Psoas muscle (tissue), 8 donors: ENCODE results near the gene TSPO2. TPM values are rescaled to one million over a fixed set of nuclear protein-coding genes. Genes with fewer than 3 reads are reported as not detected.
"Not testable (repeated sequence)": the region's sequence is repeated elsewhere in the genome, so short reads cannot be mapped to it uniquely, and the experiment has no call there.

Experiments
- ATAC-seq, 4 donors: fragments of 200-7000 bp; cut with Tn5 transposase; one replicate each; pipeline ENCODE4 v1.9.1; 2020; ENCODE audit warnings: moderate library complexity in 3 of 4, mild to moderate bottlenecking in 2 of 4
- DNase-seq, 2 donors: peaks; one replicate each; pipeline ENCODE4 v3.0.0-alpha.2; 2020
- H3K27ac ChIP-seq: fragments of 200-600 bp; one replicate; pipeline ENCODE4 v1.8.0; 2022
- H3K27me3 ChIP-seq, 3 donors: fragments of 200-600 bp in 1 of 3; one replicate each; pipeline versions ENCODE4 v1.6.1 to v1.8.0; 2013 to 2022; ENCODE audit warnings: low read length in 2 of 3, mild to moderate bottlenecking in 2 of 3, moderate library complexity in 1 of 3; ENCODE audit not compliant: insufficient read depth in 3 of 3
- H3K36me3 ChIP-seq, 2 donors: fragments of 200-600 bp in 1 of 2; one replicate each; pipeline versions ENCODE4 v1.6.1 to v1.8.0; 2013 to 2022; ENCODE audit warnings: low read depth in 1 of 2, mild to moderate bottlenecking in 1 of 2, moderate library complexity in 1 of 2; ENCODE audit not compliant: insufficient read depth in 1 of 2
- H3K4me1 ChIP-seq: fragments of 200-600 bp; one replicate; pipeline ENCODE4 v1.8.0; 2022
- H3K4me3 ChIP-seq: fragments of 200-600 bp; one replicate; pipeline ENCODE4 v1.8.0; 2022; ENCODE audit warnings: mild to moderate bottlenecking
- H3K9me3 ChIP-seq: fragments of 200-600 bp; one replicate; pipeline ENCODE4 v1.8.0; 2022
- WGBS, 3 donors: extraction: QIAGEN DNeasy Blood & Tissue Kit; methylation state at CpG; one replicate each; pipeline versions ENCODE4 v1.1.6 to v1.1.7; 2013; 5-methylcytosine and 5-hydroxymethylcytosine counted together
- intact Hi-C, 2 donors: fragments of 100-400 bp; cut with DNase I; formaldehyde crosslinking; loops; one replicate each; pipeline versions ENCODE4 v1.11.0 to v1.14.2; 2022
- polyA plus RNA-seq, 3 donors: library from polyadenylated mRNA; stranded (reverse); fragments of 200-250 nt; gene quantifications; one replicate each; pipeline ENCODE4 v1.2.3, GENCODE V29; 2013
- total RNA-seq, 4 donors: library from RNA; stranded (reverse); fragmentation: NEBNext Ultra II Directional in 2 of 4; extraction: Animal tissue kit (Norgen Biotek cat#: 25700) in 2 of 4; gene quantifications; one replicate each; pipeline versions ENCODE4 v1.2.1 to v1.2.4, GENCODE V29; 2021 to 2023
- TF ChIP-seq, protein P1 (sequence below): fragments of 200-600 bp; IDR thresholded peaks from one replicate; pipeline ENCODE4 v1.8.0; 2022; ENCODE audit warnings: antibody characterized with exemption
- donor health status: healthy with polysubstance abuse.
- donor health status: DM: no; HTN: no; CAD: no; lungs with moderate emphysema.
- donor health status: Bipolar disorder and iron deficiency.
- donor health status: healthy.
- donor health status: DM: yes; HTN: yes; CAD: no.
- donor health status: DM: no; HTN: no; CAD: no.
- donor health status: DM: no; HTN: no; CAD: no.
- donor health status: DM: yes; HTN: yes; CAD: no.

The TSPO2 gene
- total and polyA plus RNA-seq, 7 donors: 0.27 TPM; not detected in 6

- intact Hi-C loops: loop anchor here (5.0 to 10.0 kb wide), 2 partner anchors 57 to 59 kb away; no protein-coding TSS in a partner anchor
- no peak for ATAC-seq
- Histone ChIP-seq H3K36me3 (no peaks in the 10 kb centered on the region), H3K9me3 (no peaks in the 10 kb centered on the region), H3K27ac (no peak overlapping the region), H3K4me3 (no peak overlapping the region), H3K4me1 (peaks cover 2% of the 10 kb centered on the region), H3K27me3 (no peaks in the 10 kb centered on the region)
- TF ChIP-seq, protein P1, sequence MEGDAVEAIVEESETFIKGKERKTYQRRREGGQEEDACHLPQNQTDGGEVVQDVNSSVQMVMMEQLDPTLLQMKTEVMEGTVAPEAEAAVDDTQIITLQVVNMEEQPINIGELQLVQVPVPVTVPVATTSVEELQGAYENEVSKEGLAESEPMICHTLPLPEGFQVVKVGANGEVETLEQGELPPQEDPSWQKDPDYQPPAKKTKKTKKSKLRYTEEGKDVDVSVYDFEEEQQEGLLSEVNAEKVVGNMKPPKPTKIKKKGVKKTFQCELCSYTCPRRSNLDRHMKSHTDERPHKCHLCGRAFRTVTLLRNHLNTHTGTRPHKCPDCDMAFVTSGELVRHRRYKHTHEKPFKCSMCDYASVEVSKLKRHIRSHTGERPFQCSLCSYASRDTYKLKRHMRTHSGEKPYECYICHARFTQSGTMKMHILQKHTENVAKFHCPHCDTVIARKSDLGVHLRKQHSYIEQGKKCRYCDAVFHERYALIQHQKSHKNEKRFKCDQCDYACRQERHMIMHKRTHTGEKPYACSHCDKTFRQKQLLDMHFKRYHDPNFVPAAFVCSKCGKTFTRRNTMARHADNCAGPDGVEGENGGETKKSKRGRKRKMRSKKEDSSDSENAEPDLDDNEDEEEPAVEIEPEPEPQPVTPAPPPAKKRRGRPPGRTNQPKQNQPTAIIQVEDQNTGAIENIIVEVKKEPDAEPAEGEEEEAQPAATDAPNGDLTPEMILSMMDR: no peak
- no peak for DNase-seq
- WGBS, 3 donors: 91 to 98% (median 98%) methylated on average over 3 of the region's 3 CpGs
Measured at GRCh38 chr6:41008011-41008410, 34.3 kb upstream of the TSPO2 start.

GRCh38 chr6:41009669-41010068 is 32.6 kb upstream of the TSPO2 start:
- ATAC-seq: no peak
- WGBS, 3 donors: 95 to 100% (median 96%) methylated on average over 1 of the region's 1 CpG
- peaks cover 2% of the 10 kb centered on the region for H3K4me1 ChIP-seq

DNA sequence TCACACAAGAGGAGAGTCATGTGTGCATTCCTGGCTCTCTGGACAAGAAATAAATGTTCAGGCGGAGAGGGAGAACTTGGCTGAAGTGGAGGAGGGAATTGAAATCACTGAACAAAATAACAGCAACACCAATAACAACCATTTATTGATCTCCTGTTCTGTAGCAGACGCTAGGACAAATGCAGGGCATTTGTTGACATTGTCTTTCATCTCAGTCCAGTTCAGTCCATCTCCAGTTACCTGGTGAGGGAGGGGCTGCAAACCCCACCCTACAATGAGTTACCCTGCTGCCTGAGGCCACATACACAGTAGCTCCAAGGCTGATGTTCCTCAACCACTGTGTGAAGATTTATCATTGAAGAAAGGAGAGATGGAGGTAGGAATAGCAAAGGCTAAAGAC is 30.6 kb upstream of the TSPO2 start:
- ATAC-seq (no peak), DNase-seq (no peak)
- no peaks in the 10 kb centered on the region for H3K36me3 ChIP-seq
- no peak overlapping the region for H3K27ac ChIP-seq
- H3K4me3 ChIP-seq: no peak overlapping the region
- no peaks in the 10 kb centered on the region for H3K27me3 ChIP-seq
- WGBS, 3 donors: 78 to 83% (median 79%) methylated on average over 2 of the region's 2 CpGs
- H3K9me3 ChIP-seq: no peaks in the 10 kb centered on the region
- TF ChIP-seq, protein P1: no peak
- H3K4me1 ChIP-seq: no peaks in the 10 kb centered on the region
- intact Hi-C loops: no loop called here

More at GRCh38 chr6:41009669-41010068, 32.6 kb upstream of the TSPO2 start:
- H3K4me3 ChIP-seq: no peak overlapping the region
- no peaks in the 10 kb centered on the region for H3K27me3 ChIP-seq
- TF ChIP-seq, protein P1: no peak
- intact Hi-C loops: loop anchor here (5.0 to 10.0 kb wide), 2 partner anchors 55 to 58 kb away; no protein-coding TSS in a partner anchor
- no peak for DNase-seq
- no peak overlapping the region for H3K27ac ChIP-seq
- no peaks in the 10 kb centered on the region for H3K36me3 ChIP-seq
- no peaks in the 10 kb centered on the region for H3K9me3 ChIP-seq

DNA sequence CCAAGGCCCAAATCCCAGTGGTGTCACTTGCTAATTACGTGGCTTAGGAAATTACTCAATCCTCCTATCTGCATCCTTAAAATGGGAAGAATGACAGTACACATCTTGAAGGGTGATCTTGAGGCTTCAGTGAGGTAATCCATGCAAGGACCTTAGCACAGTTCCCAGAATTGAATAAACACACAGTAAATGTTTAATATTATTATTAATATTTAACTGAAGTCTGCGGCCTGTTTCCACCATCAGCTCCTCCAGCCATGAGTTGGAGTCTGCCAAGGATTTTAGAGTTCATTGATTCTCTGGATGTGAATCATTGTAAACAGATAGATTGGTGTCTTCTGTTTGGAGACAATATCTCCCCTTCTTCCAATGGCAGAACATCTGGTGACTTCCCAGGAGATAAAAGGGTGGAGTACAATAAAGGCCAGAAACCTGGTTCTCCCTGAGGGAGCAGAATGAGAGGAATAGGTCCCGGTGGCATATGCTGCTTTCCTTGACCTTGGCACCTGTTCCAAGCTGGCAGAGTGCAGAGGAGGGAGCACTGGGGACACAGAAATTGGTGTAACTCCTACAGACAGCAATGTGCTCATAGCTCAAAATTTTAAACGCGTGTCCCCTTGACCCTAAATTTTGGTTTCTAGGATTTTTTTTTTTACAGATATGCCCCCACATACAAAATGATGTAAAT is 28.7 kb upstream of the TSPO2 start:
- intact Hi-C loops: no loop called here
- TF ChIP-seq, protein P1: no peak
- DNase-seq (no peak), ATAC-seq (no peak)
- Histone ChIP-seq H3K4me3 (no peak overlapping the region), H3K36me3 (no peaks in the 10 kb centered on the region), H3K9me3 (no peaks in the 10 kb centered on the region), H3K27me3 (no peaks in the 10 kb centered on the region), H3K4me1 (no peaks in the 10 kb centered on the region), H3K27ac (no peak overlapping the region)
- 80 to 86% (median 86%) methylated on average over 5 of the region's 5 CpGs for WGBS, 3 donors

- WGBS, 3 donors: 91 to 95% (median 92%) methylated on average over 4 of the region's 4 CpGs
- Histone ChIP-seq H3K4me3 (no peak overlapping the region), H3K9me3 (no peaks in the 10 kb centered on the region), H3K4me1 (no peaks in the 10 kb centered on the region), H3K27ac (no peak overlapping the region), H3K27me3 (no peaks in the 10 kb centered on the region), H3K36me3 (no peaks in the 10 kb centered on the region)
- intact Hi-C loops: no loop called here
- TF ChIP-seq, protein P1: no peak
- ATAC-seq (no peak), DNase-seq (no peak)
Measured at GRCh38 chr6:41014780-41015179, 27.5 kb upstream of the TSPO2 start.

- DNase-seq, H3K4me3 ChIP-seq, H3K9me3 ChIP-seq, intact Hi-C loops, ATAC-seq, H3K4me1 ChIP-seq, H3K27me3 ChIP-seq, H3K27ac ChIP-seq, H3K36me3 ChIP-seq: not testable (repeated sequence)
- 96 to 99% (median 97%) methylated on average over 3 to 5 of the region's 5 CpGs for WGBS, 3 donors
Measured at GRCh38 chr6:41015860-41016259, 26.4 kb upstream of the TSPO2 start.
